GM21723 (cell line): Measurements from ENCODE around the gene SUMO2.
"Not testable (repeated sequence)": the region's sequence is repeated elsewhere in the genome, so short reads cannot be mapped to it uniquely, and the experiment has no call there.

ENCODE experiments used
- ATAC-seq: cut with Tn5 transposase; IDR thresholded peaks from one replicate; pipeline ENCODE4 v1.9.1; 2021; ENCODE audit warnings: mild to moderate bottlenecking, moderate library complexity; ENCODE audit not compliant: unreplicated experiment

SUMO2 gene

GRCh38 chr17:75182319-75182568, 515 bp downstream of the SUMO2 start:
- ATAC-seq, result peak; percentile 8

- ATAC-seq, result no peak
Measured at GRCh38 chr17:75181608-75182318, 996 bp downstream of the SUMO2 start.

GRCh38 chr17:75181110-75181509, 1.6 kb downstream of the SUMO2 start:
- ATAC-seq, result no peak

- ATAC-seq, result no peak
Measured at GRCh38 chr17:75178453-75178852, 4.3 kb downstream of the SUMO2 start.

GRCh38 chr17:75176625-75177024, 6.1 kb downstream of the SUMO2 start:
- ATAC-seq, result no peak

GRCh38 chr17:75174996-75175395, 7.8 kb downstream of the SUMO2 start:
- no peak for ATAC-seq

- no peak for ATAC-seq
Measured at GRCh38 chr17:75173526-75173925, 9.2 kb downstream of the SUMO2 start.

GRCh38 chr17:75168998-75169397, 13.8 kb downstream of the SUMO2 start:
- no peak for ATAC-seq

- not testable (repeated sequence) for ATAC-seq
Measured at GRCh38 chr17:75164606-75165005, 18.2 kb downstream of the SUMO2 start.

GRCh38 chr17:75163074-75163473, 19.7 kb downstream of the SUMO2 start:
- ATAC-seq, result no peak

- ATAC-seq, result no peak
Measured at GRCh38 chr17:75160211-75160610, 22.5 kb downstream of the SUMO2 start.

- no peak for ATAC-seq
Measured at GRCh38 chr17:75159196-75160031, 23.3 kb downstream of the SUMO2 start.

GRCh38 chr17:75158480-75158879, 24.3 kb downstream of the SUMO2 start:
- ATAC-seq, result not testable (repeated sequence)

- no peak for ATAC-seq
Measured at GRCh38 chr17:75155191-75155601, 27.6 kb downstream of the SUMO2 start.

- ATAC-seq, result peak; percentile 95
Measured at GRCh38 chr17:75154195-75155106, 28.3 kb downstream of the SUMO2 start, which contains the start of gene JPT1. Gene JPT1 (minus strand): TSS chr17:75154512. CDS start chr17:75154397, 115 bp downstream.

- peak; percentile 13 for ATAC-seq
Measured at GRCh38 chr17:75153780-75154194, 29.0 kb downstream of the SUMO2 start.

GRCh38 chr17:75152922-75153779, 29.6 kb downstream of the SUMO2 start:
- no peak for ATAC-seq

- no peak for ATAC-seq
Measured at GRCh38 chr17:75152523-75152921, 30.2 kb downstream of the SUMO2 start.

- ATAC-seq, result no peak
Measured at GRCh38 chr17:75151930-75152329, 30.8 kb downstream of the SUMO2 start.

GRCh38 chr17:75147878-75148546, 34.7 kb downstream of the SUMO2 start:
- no peak for ATAC-seq
